ENCODE data around the gene GM2A.

GM2A gene

DNA sequence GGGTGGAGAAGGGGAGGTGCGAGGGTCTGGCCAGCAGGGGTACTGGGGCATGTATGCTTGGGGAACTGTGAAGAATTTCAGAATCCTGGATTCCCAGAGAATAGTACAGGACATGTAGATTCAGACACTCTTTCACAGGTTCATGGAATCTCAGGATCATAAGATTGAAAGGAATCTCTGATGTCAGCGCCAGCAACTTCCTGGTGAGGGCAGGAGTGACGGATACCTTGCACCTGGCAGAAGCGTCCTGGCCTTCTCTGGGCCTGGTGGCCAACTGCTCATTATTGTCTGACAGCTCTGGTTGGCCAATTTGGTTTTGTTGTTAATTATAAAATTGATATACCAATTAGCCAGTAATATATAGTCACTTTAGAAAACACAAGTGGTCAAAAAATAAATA, 6.9 kb downstream of the GM2A start:
- TF ChIP-seq, protein P1, sequence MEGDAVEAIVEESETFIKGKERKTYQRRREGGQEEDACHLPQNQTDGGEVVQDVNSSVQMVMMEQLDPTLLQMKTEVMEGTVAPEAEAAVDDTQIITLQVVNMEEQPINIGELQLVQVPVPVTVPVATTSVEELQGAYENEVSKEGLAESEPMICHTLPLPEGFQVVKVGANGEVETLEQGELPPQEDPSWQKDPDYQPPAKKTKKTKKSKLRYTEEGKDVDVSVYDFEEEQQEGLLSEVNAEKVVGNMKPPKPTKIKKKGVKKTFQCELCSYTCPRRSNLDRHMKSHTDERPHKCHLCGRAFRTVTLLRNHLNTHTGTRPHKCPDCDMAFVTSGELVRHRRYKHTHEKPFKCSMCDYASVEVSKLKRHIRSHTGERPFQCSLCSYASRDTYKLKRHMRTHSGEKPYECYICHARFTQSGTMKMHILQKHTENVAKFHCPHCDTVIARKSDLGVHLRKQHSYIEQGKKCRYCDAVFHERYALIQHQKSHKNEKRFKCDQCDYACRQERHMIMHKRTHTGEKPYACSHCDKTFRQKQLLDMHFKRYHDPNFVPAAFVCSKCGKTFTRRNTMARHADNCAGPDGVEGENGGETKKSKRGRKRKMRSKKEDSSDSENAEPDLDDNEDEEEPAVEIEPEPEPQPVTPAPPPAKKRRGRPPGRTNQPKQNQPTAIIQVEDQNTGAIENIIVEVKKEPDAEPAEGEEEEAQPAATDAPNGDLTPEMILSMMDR (IDR thresholded peaks at IDR 0.05) = no peak
- Histone ChIP-seq H3K27me3 (no peaks in the 10 kb centered on the region), H3K36me3 (peaks cover 6% of the 10 kb centered on the region), H3K4me3 (ENCODE audit: low read depth in 1 of 2, low read length in 1 of 2) (no peak overlapping the region), H3K4me1 (ENCODE audit: control insufficient read depth in 1 of 2, insufficient read depth in 1 of 2, low read depth in 1 of 2, low read length in 1 of 2) (peaks cover 15 to 19% of the 10 kb centered on the region in 2 experiments), H3K9me3 (no peaks in the 10 kb centered on the region), H3K27ac (no peak overlapping the region)

DNA sequence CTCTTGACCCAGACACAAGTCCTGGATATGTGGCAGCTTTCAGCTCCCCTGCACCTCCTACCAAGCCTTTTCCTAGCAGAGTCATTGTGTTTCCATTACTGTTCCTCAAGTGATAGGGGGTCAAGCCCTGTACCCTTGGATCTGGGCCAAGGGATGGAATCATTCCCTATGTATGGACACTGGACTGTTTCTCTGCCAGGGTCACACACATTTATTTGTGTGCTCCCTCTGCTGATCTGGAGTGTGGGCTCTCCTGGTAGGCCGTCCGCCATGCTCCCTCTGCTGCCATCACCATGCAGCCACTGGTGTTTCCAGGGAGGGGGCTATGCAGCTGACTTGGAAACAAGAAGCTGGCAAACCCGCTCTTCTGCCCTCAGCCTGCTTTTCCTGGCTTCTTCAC, 9.5 kb downstream of the GM2A start:
- Histone ChIP-seq H3K27ac (no peak overlapping the region), H3K9me3 (no peaks in the 10 kb centered on the region), H3K36me3 (peaks cover 16% of the 10 kb centered on the region), H3K27me3 (no peaks in the 10 kb centered on the region), H3K4me3 (ENCODE audit: low read depth in 1 of 2, low read length in 1 of 2) (no peak overlapping the region), H3K4me1 (ENCODE audit: control insufficient read depth in 1 of 2, insufficient read depth in 1 of 2, low read depth in 1 of 2, low read length in 1 of 2) (peaks cover 12 to 13% of the 10 kb centered on the region in 2 experiments)
- TF ChIP-seq, protein P1 (IDR thresholded peaks at IDR 0.05) = no peak

DNA sequence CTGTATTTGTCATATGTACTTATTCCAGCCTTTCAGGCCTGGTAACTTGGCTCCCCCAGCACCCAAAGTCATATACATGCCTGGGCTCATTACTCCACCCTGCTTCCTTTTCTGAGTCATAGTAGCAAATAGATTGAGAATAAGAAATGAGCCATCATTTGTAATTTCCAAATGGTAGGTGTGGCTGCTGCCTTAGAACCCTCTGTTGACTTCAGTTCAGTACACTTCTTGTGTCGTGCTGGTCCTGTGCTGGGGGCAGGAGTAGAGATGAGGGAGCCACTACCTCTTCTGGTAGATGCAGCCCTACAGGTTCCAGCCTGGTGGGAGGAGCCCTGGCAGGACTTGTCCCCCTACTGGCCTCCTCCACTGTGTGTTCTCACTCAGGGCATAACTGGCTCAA, 11.1 kb downstream of the GM2A start:
- Histone ChIP-seq H3K9me3 (no peaks in the 10 kb centered on the region), H3K27me3 (no peaks in the 10 kb centered on the region), H3K36me3 (peaks cover 32% of the 10 kb centered on the region), H3K4me3 (ENCODE audit: low read depth in 1 of 2, low read length in 1 of 2) (no peak overlapping the region), H3K27ac (no peak overlapping the region), H3K4me1 (ENCODE audit: control insufficient read depth in 1 of 2, insufficient read depth in 1 of 2, low read depth in 1 of 2, low read length in 1 of 2) (no peaks in the 10 kb centered on the region)
- TF ChIP-seq, protein P1 (IDR thresholded peaks at IDR 0.05) = no peak

DNA sequence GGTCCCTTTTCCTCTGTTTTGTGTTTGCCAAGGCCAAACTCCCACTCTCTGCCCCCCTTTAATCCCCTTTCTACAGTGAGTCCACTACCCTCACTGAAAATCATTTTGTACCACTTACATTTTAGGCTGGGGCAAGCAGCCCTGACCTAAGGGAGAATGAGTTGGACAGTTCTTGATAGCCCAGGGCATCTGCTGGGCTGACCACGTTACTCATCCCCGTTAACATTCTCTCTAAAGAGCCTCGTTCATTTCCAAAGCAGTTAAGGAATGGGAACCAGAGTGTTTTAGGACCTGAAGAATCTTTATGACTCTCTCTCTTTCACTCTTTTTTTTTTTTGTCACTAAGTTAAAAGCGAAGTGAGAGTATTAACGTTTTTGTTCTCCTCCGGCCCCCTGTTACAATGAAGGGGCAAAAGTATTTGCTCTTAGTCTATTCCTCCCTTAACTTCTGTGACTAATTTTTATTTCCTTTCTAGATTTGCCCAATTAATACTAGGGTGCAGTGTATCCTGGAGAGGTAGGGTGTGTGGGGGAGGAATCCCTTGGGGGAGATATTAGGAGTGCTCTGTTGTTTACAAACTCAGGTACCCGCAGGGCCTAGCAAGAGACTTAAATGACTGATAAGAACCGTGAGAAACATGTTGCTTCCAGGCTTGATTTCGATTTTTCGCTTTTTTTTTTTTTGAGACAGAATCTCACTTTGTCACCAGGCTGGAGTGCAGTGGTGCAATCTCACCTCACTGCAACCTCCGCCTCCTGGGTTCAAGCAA, 14.7 kb downstream of the GM2A start:
- no peak overlapping the region for H3K27ac ChIP-seq
- H3K27me3 ChIP-seq = no peaks in the 10 kb centered on the region
- H3K36me3 ChIP-seq = peaks cover 37% of the 10 kb centered on the region
- TF ChIP-seq, protein P1 (IDR thresholded peaks at IDR 0.05) = no peak
- no peaks in the 10 kb centered on the region for H3K4me1 ChIP-seq (ENCODE audit: control insufficient read depth in 1 of 2, insufficient read depth in 1 of 2, low read depth in 1 of 2, low read length in 1 of 2)
- H3K9me3 ChIP-seq = no peaks in the 10 kb centered on the region
- no peak overlapping the region for H3K4me3 ChIP-seq (ENCODE audit: low read depth in 1 of 2, low read length in 1 of 2)

DNA sequence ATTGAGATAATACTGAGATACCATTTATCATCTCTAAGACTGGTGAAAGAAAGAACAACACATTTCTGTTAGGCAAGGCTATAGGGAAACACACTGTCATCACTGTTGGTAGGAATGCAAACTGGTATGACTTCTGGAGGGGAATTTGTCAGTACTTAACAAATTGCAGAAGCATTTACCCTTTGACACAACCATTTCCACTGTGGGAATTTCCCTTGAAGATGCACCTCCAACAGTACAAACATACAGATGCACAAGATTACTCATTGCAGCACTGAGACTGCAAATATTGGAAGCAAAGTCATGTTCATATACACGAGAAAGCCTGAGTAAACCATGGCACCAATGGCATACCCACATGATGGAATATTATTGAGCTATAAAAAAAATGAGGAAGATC, 17.6 kb downstream of the GM2A start:
- TF ChIP-seq, protein P1 (IDR thresholded peaks at IDR 0.05) = no peak

More for the DNA sequence above, 17.6 kb downstream of the GM2A start:
- Histone ChIP-seq H3K9me3 (no peaks in the 10 kb centered on the region), H3K4me1 (ENCODE audit: control insufficient read depth in 1 of 2, insufficient read depth in 1 of 2, low read depth in 1 of 2, low read length in 1 of 2) (no peaks in the 10 kb centered on the region), H3K27ac (peak overlapping the region; percentile 5), H3K27me3 (no peaks in the 10 kb centered on the region), H3K36me3 (peaks cover 36% of the 10 kb centered on the region), H3K4me3 (ENCODE audit: low read depth in 1 of 2, low read length in 1 of 2) (no peak overlapping the region)

Measured in neutrophil (primary cell).